Subcutaneous abdominal adipose tissue (tissue), 5 donors: ENCODE measurements around the gene AGAP1.

ENCODE experiments used
- H3K27ac ChIP-seq: one replicate; pipeline ENCODE4 v1.7.0; 2013; ENCODE audit warnings: low read depth, mild to moderate bottlenecking, inconsistent platforms, low read length, moderate library complexity
- H3K27me3 ChIP-seq, 5 donors: one replicate each; pipeline ENCODE4 v1.7.0; 2013; ENCODE audit warnings: low read length in 5 of 5, inconsistent platforms in 1 of 5; ENCODE audit not compliant: control insufficient read depth in 5 of 5, insufficient read depth in 4 of 5
- H3K36me3 ChIP-seq, 5 donors: one replicate each; pipeline ENCODE4 v1.7.0; 2013; ENCODE audit warnings: low read length in 5 of 5; ENCODE audit not compliant: control insufficient read depth in 5 of 5, insufficient read depth in 5 of 5
- H3K4me1 ChIP-seq, 5 donors: one replicate each; pipeline ENCODE4 v1.7.0; 2013; ENCODE audit warnings: low read length in 5 of 5, mild to moderate bottlenecking in 3 of 5, moderate library complexity in 1 of 5; ENCODE audit not compliant: control insufficient read depth in 5 of 5, insufficient read depth in 5 of 5
- H3K4me3 ChIP-seq, 5 donors: one replicate each; pipeline ENCODE4 v1.7.0; 2013; ENCODE audit warnings: low read length in 5 of 5, low read depth in 1 of 5
- H3K9ac ChIP-seq, 5 donors: one replicate each; pipeline ENCODE4 v1.7.0; 2013; ENCODE audit warnings: low read length in 5 of 5, mild to moderate bottlenecking in 4 of 5, moderate library complexity in 3 of 5
- H3K9me3 ChIP-seq, 5 donors: one replicate each; pipeline ENCODE4 v1.7.0; 2013; ENCODE audit warnings: low read length in 5 of 5; ENCODE audit not compliant: control insufficient read depth in 5 of 5
- donor health status: healthy.
- donor health status: healthy.
- donor health status: healthy.
- donor health status: healthy.
- donor health status: healthy.

Gene AGAP1

GRCh38 chr2:236102971-236103370 lies 609.1 kb downstream of the AGAP1 start:
- Histone ChIP-seq H3K36me3 (peaks cover 0 to 4% (median 0%) of the 10 kb centered on the region in 5 donors), H3K9me3 (no peaks in the 10 kb centered on the region), H3K27me3 (no peaks in the 10 kb centered on the region), H3K4me1 (peaks cover 0 to 7% (median 2%) of the 10 kb centered on the region in 5 donors), H3K27ac (no peak overlapping the region), H3K9ac (no peak overlapping the region), H3K4me3 (no peak overlapping the region)

- peaks cover 0 to 4% (median 0%) of the 10 kb centered on the region in 5 donors for H3K36me3 ChIP-seq
- H3K9ac ChIP-seq = no peak overlapping the region
- H3K4me3 ChIP-seq = no peak overlapping the region
- no peaks in the 10 kb centered on the region for H3K9me3 ChIP-seq
- H3K27me3 ChIP-seq = no peaks in the 10 kb centered on the region
- H3K4me1 ChIP-seq = peaks cover 0 to 14% (median 4%) of the 10 kb centered on the region in 5 donors
- no peak overlapping the region for H3K27ac ChIP-seq
These were observed 610.1 kb downstream of the AGAP1 start for GRCh38 chr2:236103981-236104380.

GRCh38 chr2:236105955-236106607 lies 612.2 kb downstream of the AGAP1 start:
- H3K9ac ChIP-seq = no peak overlapping the region
- H3K4me1 ChIP-seq = peaks cover 0 to 14% (median 4%) of the 10 kb centered on the region in 5 donors
- H3K27me3 ChIP-seq = no peaks in the 10 kb centered on the region
- no peak overlapping the region for H3K27ac ChIP-seq
- H3K36me3 ChIP-seq = peaks cover 0 to 4% (median 0%) of the 10 kb centered on the region in 5 donors
- no peaks in the 10 kb centered on the region for H3K9me3 ChIP-seq
- H3K4me3 ChIP-seq = no peak overlapping the region

GRCh38 chr2:236106761-236107160 lies 612.9 kb downstream of the AGAP1 start:
- H3K27me3 ChIP-seq = no peaks in the 10 kb centered on the region
- H3K9ac ChIP-seq = no peak overlapping the region
- no peaks in the 10 kb centered on the region for H3K36me3 ChIP-seq
- H3K4me1 ChIP-seq = peaks cover 0 to 14% (median 4%) of the 10 kb centered on the region in 5 donors
- H3K27ac ChIP-seq = no peak overlapping the region
- no peak overlapping the region for H3K4me3 ChIP-seq
- H3K9me3 ChIP-seq = no peaks in the 10 kb centered on the region

- Histone ChIP-seq H3K27ac (no peak overlapping the region), H3K9me3 (no peaks in the 10 kb centered on the region), H3K9ac (no peak overlapping the region), H3K4me1 (peaks cover 0 to 14% (median 4%) of the 10 kb centered on the region in 5 donors), H3K4me3 (no peak overlapping the region), H3K36me3 (no peaks in the 10 kb centered on the region), H3K27me3 (no peaks in the 10 kb centered on the region)
These were observed 613.7 kb downstream of the AGAP1 start for GRCh38 chr2:236107536-236107935.

- H3K9ac ChIP-seq = no peak overlapping the region
- peaks cover 0 to 14% (median 4%) of the 10 kb centered on the region in 5 donors for H3K4me1 ChIP-seq
- no peak overlapping the region for H3K27ac ChIP-seq
- H3K9me3 ChIP-seq = no peaks in the 10 kb centered on the region
- no peaks in the 10 kb centered on the region for H3K27me3 ChIP-seq
- peak overlapping the region in 1 of 5 donors; percentile 17 for H3K4me3 ChIP-seq
- H3K36me3 ChIP-seq = no peaks in the 10 kb centered on the region
These were observed 614.2 kb downstream of the AGAP1 start for GRCh38 chr2:236107942-236108625.

GRCh38 chr2:236109061-236109460 lies 615.2 kb downstream of the AGAP1 start:
- no peaks in the 10 kb centered on the region for H3K9me3 ChIP-seq
- H3K27ac ChIP-seq = no peak overlapping the region
- H3K4me3 ChIP-seq = no peak overlapping the region
- peaks cover 0 to 14% (median 4%) of the 10 kb centered on the region in 5 donors for H3K4me1 ChIP-seq
- H3K36me3 ChIP-seq = no peaks in the 10 kb centered on the region
- no peak overlapping the region for H3K9ac ChIP-seq
- no peaks in the 10 kb centered on the region for H3K27me3 ChIP-seq

- Histone ChIP-seq H3K4me1 (peaks cover 0 to 14% (median 4%) of the 10 kb centered on the region in 5 donors), H3K9me3 (no peaks in the 10 kb centered on the region), H3K9ac (no peak overlapping the region), H3K27me3 (no peaks in the 10 kb centered on the region), H3K27ac (no peak overlapping the region), H3K36me3 (no peaks in the 10 kb centered on the region), H3K4me3 (no peak overlapping the region)
These were observed 615.6 kb downstream of the AGAP1 start for GRCh38 chr2:236109473-236109872.

GRCh38 chr2:236112466-236112865 lies 618.6 kb downstream of the AGAP1 start:
- no peaks in the 10 kb centered on the region for H3K36me3 ChIP-seq
- H3K27me3 ChIP-seq = no peaks in the 10 kb centered on the region
- H3K4me3 ChIP-seq = no peak overlapping the region
- no peak overlapping the region for H3K9ac ChIP-seq
- H3K4me1 ChIP-seq = peaks cover 0 to 13% (median 4%) of the 10 kb centered on the region in 5 donors
- no peak overlapping the region for H3K27ac ChIP-seq
- no peaks in the 10 kb centered on the region for H3K9me3 ChIP-seq

- Histone ChIP-seq H3K36me3 (no peaks in the 10 kb centered on the region), H3K9ac (no peak overlapping the region), H3K27ac (no peak overlapping the region), H3K27me3 (no peaks in the 10 kb centered on the region), H3K4me1 (peaks cover 0 to 5% (median 0%) of the 10 kb centered on the region in 5 donors), H3K4me3 (no peak overlapping the region), H3K9me3 (no peaks in the 10 kb centered on the region)
These were observed 619.6 kb downstream of the AGAP1 start for GRCh38 chr2:236113425-236113824.
